HCT116 (cell line): ENCODE measurements around the gene PNP. TPM values are rescaled to one million over a fixed set of nuclear protein-coding genes. Genes with fewer than 3 reads are reported as not detected.

Source experiments
- ATAC-seq: fragments of 200-7000 bp; cut with Tn5 transposase; 2 replicates; pipeline ENCODE4 v1.9.1; 2020; ENCODE audit warnings: mild to moderate bottlenecking, moderate library complexity
- BruUV-seq: library from RNA; stranded (reverse); fragments of 400-500 nt; replicated peaks from 2 replicates; lab custom pipeline; 2021; lab: Mats Ljungman, UMichigan
- CTCF ChIA-PET: fragments of 300-600 bp; sonication (Branson Sonifier 250); formaldehyde crosslinking; loops from one replicate; lab custom pipeline; 2021; ENCODE audit warnings: antibody characterized with exemption; lab: Charles Lee
- POLR2A ChIA-PET: fragments of 300-600, 350-600 bp; sonication (Branson Sonifier 250); formaldehyde crosslinking; loops from one replicate; lab custom pipeline; 2021; ENCODE audit warnings: antibody characterized with exemption; lab: Charles Lee
- RAD21 ChIA-PET, 2 experiments: fragments of 300-600 bp; sonication (Branson Sonifier 250); formaldehyde crosslinking; loops; one replicate each; lab custom pipeline; 2023; ENCODE audit warnings: low total read pairs in 2 of 2; ENCODE audit not compliant: uncharacterized antibody in 2 of 2, unreplicated experiment in 2 of 2, low non-redundant PET in 1 of 2; lab: Charles Lee
- DNase-seq: peaks from one replicate; pipeline ENCODE4 v3.0.0-alpha.2; 2010; ENCODE audit warnings: low read depth, low spot score
- H2AFZ ChIP-seq: fragments of 200-600 bp; shearing (Covaris generic), sonication (generic); 2 replicates; pipeline ENCODE4 v1.6.1; 2017; ENCODE audit warnings: low read depth, mixed run types, mixed read lengths, antibody characterized with exemption, low read length; ENCODE audit not compliant: poor library complexity, severe bottlenecking
- H3K27ac ChIP-seq: 2 replicates; pipeline ENCODE4 v1.5.1; 2012; ENCODE audit warnings: low read depth, low read length
- H3K27me3 ChIP-seq: fragments of 200-600 bp; sonication (generic); 2 replicates; pipeline ENCODE4 v1.6.1; 2016; ENCODE audit warnings: mixed run types, low read length, mixed read lengths; ENCODE audit not compliant: insufficient read depth
- H3K36me3 ChIP-seq, 2 experiments: fragments of 200-500 bp in 1 of 2; fragments of 200-600 bp in 1 of 2; sonication (Bioruptor generic) in 1 of 2; sonication (generic) in 1 of 2; 2 replicates each; pipeline versions ENCODE4 v1.5.1 to v1.6.1; 2014 to 2016; ENCODE audit warnings: low read length in 2 of 2, inconsistent platforms in 1 of 2, mixed read lengths in 1 of 2, mixed run types in 1 of 2; ENCODE audit not compliant: insufficient read depth in 2 of 2, control insufficient read depth in 1 of 2
- H3K4me1 ChIP-seq, 2 experiments: fragments of 200-600 bp in 1 of 2; sonication (generic) in 1 of 2; 2 replicates each; pipeline versions ENCODE4 v1.5.1 to v1.6.1; 2012 to 2017; ENCODE audit warnings: low read length in 2 of 2, inconsistent platforms in 1 of 2, mild to moderate bottlenecking in 1 of 2, mixed read lengths in 1 of 2, mixed run types in 1 of 2, moderate library complexity in 1 of 2; ENCODE audit not compliant: insufficient read depth in 2 of 2, control insufficient read depth in 1 of 2
- H3K4me2 ChIP-seq: fragments of 200-600 bp; sonication (generic); 2 replicates; pipeline ENCODE4 v1.6.1; 2017; ENCODE audit warnings: mixed run types, low read length, mixed read lengths
- H3K4me3 ChIP-seq, 2 experiments: fragments of 200-600 bp in 1 of 2; sonication (generic) in 1 of 2; replicated peaks in 1 of 2; 2 replicates each; pipeline ENCODE4 v1.5.1; 2011 to 2016; ENCODE audit warnings: low read length in 2 of 2, control low read depth in 1 of 2, low read depth in 1 of 2, mild to moderate bottlenecking in 1 of 2, mixed read lengths in 1 of 2, mixed run types in 1 of 2
- H3K79me2 ChIP-seq: fragments of 200-600 bp; sonication (generic); 2 replicates; pipeline ENCODE4 v1.6.1; 2017; ENCODE audit warnings: mild to moderate bottlenecking, mixed run types, low read length, moderate library complexity, mixed read lengths; ENCODE audit not compliant: insufficient read depth
- H3K9ac ChIP-seq: fragments of 200-600 bp; sonication (generic); 2 replicates; pipeline ENCODE4 v1.6.1; 2016; ENCODE audit warnings: low read length, mixed read lengths
- H3K9me2 ChIP-seq: fragments of 200-600 bp; sonication (generic), shearing (Covaris generic); 2 replicates; pipeline ENCODE4 v1.6.1; 2017; ENCODE audit warnings: mixed run types, mild to moderate bottlenecking, moderate library complexity; ENCODE audit not compliant: insufficient read depth
- H3K9me3 ChIP-seq, 2 experiments: fragments of 200-500 bp in 1 of 2; fragments of 200-600 bp in 1 of 2; sonication (Bioruptor generic) in 1 of 2; sonication (generic) in 1 of 2; 2 replicates each; pipeline ENCODE4 v1.6.1; 2014 to 2017; ENCODE audit warnings: low read length in 2 of 2, mixed read lengths in 2 of 2, inconsistent platforms in 1 of 2, low read depth in 1 of 2, mild to moderate bottlenecking in 1 of 2, mixed run types in 1 of 2, moderate library complexity in 1 of 2; ENCODE audit not compliant: control insufficient read depth in 1 of 2, insufficient read depth in 1 of 2
- H4K20me1 ChIP-seq: fragments of 200-600 bp; sonication (generic), shearing (Covaris generic); 2 replicates; pipeline ENCODE4 v1.6.1; 2017; ENCODE audit warnings: mixed run types, mild to moderate bottlenecking, moderate library complexity; ENCODE audit not compliant: insufficient read depth
- CEBPB ChIP-seq: IDR thresholded peaks from 2 replicates; pipeline ENCODE4 v1.6.1; 2012; ENCODE audit warnings: low read depth
- EGR1 ChIP-seq: IDR thresholded peaks from 2 replicates; pipeline ENCODE4 v1.6.1; 2012; ENCODE audit warnings: low read depth
- ELF1 ChIP-seq: IDR thresholded peaks from 2 replicates; pipeline ENCODE4 v1.6.1; 2012; ENCODE audit warnings: low read depth, borderline replicate concordance
- EZH2 ChIP-seq: fragments of 200-600 bp; sonication (generic); IDR thresholded peaks from 2 replicates; pipeline ENCODE4 v1.6.1; 2017; ENCODE audit warnings: antibody characterized with exemption, mixed run types
- FOSL1 ChIP-seq: IDR thresholded peaks from 2 replicates; pipeline ENCODE4 v1.6.1; 2012; ENCODE audit warnings: low read depth
- POLR2A ChIP-seq: IDR thresholded peaks from 2 replicates; pipeline ENCODE4 v1.7.0; 2011; ENCODE audit warnings: borderline replicate concordance; ENCODE audit not compliant: insufficient read depth, insufficient read length; ENCODE audit errors: extremely low read depth
- POLR2AphosphoS5 ChIP-seq: IDR thresholded peaks from 2 replicates; pipeline ENCODE4 v1.6.1; 2011; ENCODE audit warnings: mild to moderate bottlenecking, low read depth, low read length, moderate library complexity
- RAD21 ChIP-seq: IDR thresholded peaks from 2 replicates; pipeline ENCODE4 v1.6.1; 2012; ENCODE audit warnings: low read depth, mild to moderate bottlenecking
- SIN3A ChIP-seq: IDR thresholded peaks from 2 replicates; pipeline ENCODE4 v1.6.1; 2012; ENCODE audit warnings: low read depth
- SP1 ChIP-seq: IDR thresholded peaks from 2 replicates; pipeline ENCODE4 v1.6.1; 2012; ENCODE audit warnings: low read depth
- TCF7L2 ChIP-seq: IDR thresholded peaks from 2 replicates; pipeline ENCODE4 v1.7.0; 2011; ENCODE audit warnings: borderline replicate concordance, inconsistent platforms; ENCODE audit not compliant: insufficient read depth, insufficient read length; ENCODE audit errors: extremely low read depth
- YY1 ChIP-seq: IDR thresholded peaks from 2 replicates; pipeline ENCODE4 v1.6.1; 2011; ENCODE audit warnings: low read length, low read depth, moderate library complexity, mild to moderate bottlenecking; ENCODE audit not compliant: insufficient replicate concordance; ENCODE audit errors: extremely low read depth
- intact Hi-C: fragments of 100-400 bp; cut with micrococcal nuclease; formaldehyde crosslinking; loops from 2 replicates; pipeline ENCODE4 v1.10.0; 2022
- total RNA-seq: library from RNA; stranded (reverse); gene quantifications from one replicate; pipeline ENCODE4 v1.2.1, GENCODE V29; 2021; ENCODE audit not compliant: unreplicated experiment
- TF ChIP-seq, protein P1 (sequence below): IDR thresholded peaks from 2 replicates; pipeline ENCODE4 v1.6.1; 2012; ENCODE audit warnings: low read depth
- TF ChIP-seq, protein P2 (sequence below), 3 experiments: fragments of 200-600 bp in 1 of 3; sonication (generic) in 1 of 3; IDR thresholded peaks in 2 of 3; conservative IDR thresholded peaks in 1 of 3; 2 replicates each; pipeline ENCODE4 v1.5.1; 2012 to 2017; ENCODE audit warnings: low read depth in 2 of 3, low read length in 2 of 3, antibody characterized with exemption in 1 of 3, borderline replicate concordance in 1 of 3, control low read depth in 1 of 3, mild to moderate bottlenecking in 1 of 3, mixed read lengths in 1 of 3, mixed run types in 1 of 3, moderate library complexity in 1 of 3; ENCODE audit not compliant: insufficient read depth in 1 of 3

PNP gene
- total RNA-seq, 1 experiment from 2014 or later: 63.0 TPM

DNA sequence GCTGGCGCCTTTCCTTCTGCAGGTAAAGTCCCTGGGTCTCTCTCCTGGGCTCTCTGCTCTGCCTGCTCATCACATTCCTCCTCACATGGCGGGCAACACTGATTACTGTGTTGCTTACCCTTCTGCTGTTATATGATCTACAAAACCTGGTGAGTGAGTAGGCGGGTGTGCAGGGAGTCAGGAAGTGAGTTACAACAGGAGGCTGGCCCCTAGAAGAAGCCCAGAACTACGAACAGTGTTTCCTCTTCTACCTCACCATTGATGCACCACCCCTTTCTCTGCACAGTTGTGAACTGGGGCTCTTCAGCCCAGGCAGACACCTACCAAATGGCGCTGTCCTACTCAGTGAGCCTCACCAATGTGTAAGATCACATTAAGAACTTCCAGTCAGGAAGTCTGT is 28.3 kb upstream of the PNP start:
- H3K4me1 ChIP-seq: peaks cover 1 to 6% of the 10 kb centered on the region in 2 experiments; a peak in 2 of 4 replicates
- no peak overlapping the region for H3K4me3 ChIP-seq
- H3K27me3 ChIP-seq: no peaks in the 10 kb centered on the region
- H3K79me2 ChIP-seq: no peaks in the 10 kb centered on the region
- BruUV-seq: no TSS peak
- ATAC-seq (no peak), DNase-seq (no peak)
- H4K20me1 ChIP-seq: no peaks in the 10 kb centered on the region
- RAD21 ChIA-PET: no interaction called here
- peaks cover 0 to 6% of the 10 kb centered on the region in 2 experiments; a peak in 1 of 4 replicates for H3K36me3 ChIP-seq
- no peak overlapping the region for H3K27ac ChIP-seq
- H3K4me2 ChIP-seq: no peak overlapping the region
- H3K9me2 ChIP-seq: no peaks in the 10 kb centered on the region
- CTCF ChIA-PET: no interaction called here
- no peaks in the 10 kb centered on the region for H3K9me3 ChIP-seq
- TF ChIP-seq RAD21 (no peak), FOSL1 (no peak), SP1 (no peak), EGR1 (no peak), EZH2 (no peak), CEBPB (no peak), POLR2A (no peak), POLR2AphosphoS5 (no peak), ELF1 (no peak), SIN3A (no peak), YY1 (no peak), TCF7L2 (no peak)
- TF ChIP-seq, protein P1, sequence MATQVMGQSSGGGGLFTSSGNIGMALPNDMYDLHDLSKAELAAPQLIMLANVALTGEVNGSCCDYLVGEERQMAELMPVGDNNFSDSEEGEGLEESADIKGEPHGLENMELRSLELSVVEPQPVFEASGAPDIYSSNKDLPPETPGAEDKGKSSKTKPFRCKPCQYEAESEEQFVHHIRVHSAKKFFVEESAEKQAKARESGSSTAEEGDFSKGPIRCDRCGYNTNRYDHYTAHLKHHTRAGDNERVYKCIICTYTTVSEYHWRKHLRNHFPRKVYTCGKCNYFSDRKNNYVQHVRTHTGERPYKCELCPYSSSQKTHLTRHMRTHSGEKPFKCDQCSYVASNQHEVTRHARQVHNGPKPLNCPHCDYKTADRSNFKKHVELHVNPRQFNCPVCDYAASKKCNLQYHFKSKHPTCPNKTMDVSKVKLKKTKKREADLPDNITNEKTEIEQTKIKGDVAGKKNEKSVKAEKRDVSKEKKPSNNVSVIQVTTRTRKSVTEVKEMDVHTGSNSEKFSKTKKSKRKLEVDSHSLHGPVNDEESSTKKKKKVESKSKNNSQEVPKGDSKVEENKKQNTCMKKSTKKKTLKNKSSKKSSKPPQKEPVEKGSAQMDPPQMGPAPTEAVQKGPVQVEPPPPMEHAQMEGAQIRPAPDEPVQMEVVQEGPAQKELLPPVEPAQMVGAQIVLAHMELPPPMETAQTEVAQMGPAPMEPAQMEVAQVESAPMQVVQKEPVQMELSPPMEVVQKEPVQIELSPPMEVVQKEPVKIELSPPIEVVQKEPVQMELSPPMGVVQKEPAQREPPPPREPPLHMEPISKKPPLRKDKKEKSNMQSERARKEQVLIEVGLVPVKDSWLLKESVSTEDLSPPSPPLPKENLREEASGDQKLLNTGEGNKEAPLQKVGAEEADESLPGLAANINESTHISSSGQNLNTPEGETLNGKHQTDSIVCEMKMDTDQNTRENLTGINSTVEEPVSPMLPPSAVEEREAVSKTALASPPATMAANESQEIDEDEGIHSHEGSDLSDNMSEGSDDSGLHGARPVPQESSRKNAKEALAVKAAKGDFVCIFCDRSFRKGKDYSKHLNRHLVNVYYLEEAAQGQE: no peak
- TF ChIP-seq, protein P2, sequence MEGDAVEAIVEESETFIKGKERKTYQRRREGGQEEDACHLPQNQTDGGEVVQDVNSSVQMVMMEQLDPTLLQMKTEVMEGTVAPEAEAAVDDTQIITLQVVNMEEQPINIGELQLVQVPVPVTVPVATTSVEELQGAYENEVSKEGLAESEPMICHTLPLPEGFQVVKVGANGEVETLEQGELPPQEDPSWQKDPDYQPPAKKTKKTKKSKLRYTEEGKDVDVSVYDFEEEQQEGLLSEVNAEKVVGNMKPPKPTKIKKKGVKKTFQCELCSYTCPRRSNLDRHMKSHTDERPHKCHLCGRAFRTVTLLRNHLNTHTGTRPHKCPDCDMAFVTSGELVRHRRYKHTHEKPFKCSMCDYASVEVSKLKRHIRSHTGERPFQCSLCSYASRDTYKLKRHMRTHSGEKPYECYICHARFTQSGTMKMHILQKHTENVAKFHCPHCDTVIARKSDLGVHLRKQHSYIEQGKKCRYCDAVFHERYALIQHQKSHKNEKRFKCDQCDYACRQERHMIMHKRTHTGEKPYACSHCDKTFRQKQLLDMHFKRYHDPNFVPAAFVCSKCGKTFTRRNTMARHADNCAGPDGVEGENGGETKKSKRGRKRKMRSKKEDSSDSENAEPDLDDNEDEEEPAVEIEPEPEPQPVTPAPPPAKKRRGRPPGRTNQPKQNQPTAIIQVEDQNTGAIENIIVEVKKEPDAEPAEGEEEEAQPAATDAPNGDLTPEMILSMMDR (IDR thresholded peaks at IDR 0.05 in 2 of 3, conservative IDR thresholded peaks at IDR 0.05 in 1 of 3; ENCODE audit: borderline replicate concordance in 1 of 3, insufficient read depth in 1 of 3, low read depth in 2 of 3, low read length in 2 of 3): no peak
- H2AFZ ChIP-seq: no peak overlapping the region
- POLR2A ChIA-PET: no interaction called here
- intact Hi-C loops: no loop called here
- no peak overlapping the region for H3K9ac ChIP-seq
